ENCODE measurements around the gene TPSG1. TPM values are rescaled to one million over a fixed set of nuclear protein-coding genes. Genes with fewer than 3 reads are reported as not detected.

The TPSG1 gene
- total and polyA plus RNA-seq, 7 donors, result 0.08 TPM; not detected in 6

DNA sequence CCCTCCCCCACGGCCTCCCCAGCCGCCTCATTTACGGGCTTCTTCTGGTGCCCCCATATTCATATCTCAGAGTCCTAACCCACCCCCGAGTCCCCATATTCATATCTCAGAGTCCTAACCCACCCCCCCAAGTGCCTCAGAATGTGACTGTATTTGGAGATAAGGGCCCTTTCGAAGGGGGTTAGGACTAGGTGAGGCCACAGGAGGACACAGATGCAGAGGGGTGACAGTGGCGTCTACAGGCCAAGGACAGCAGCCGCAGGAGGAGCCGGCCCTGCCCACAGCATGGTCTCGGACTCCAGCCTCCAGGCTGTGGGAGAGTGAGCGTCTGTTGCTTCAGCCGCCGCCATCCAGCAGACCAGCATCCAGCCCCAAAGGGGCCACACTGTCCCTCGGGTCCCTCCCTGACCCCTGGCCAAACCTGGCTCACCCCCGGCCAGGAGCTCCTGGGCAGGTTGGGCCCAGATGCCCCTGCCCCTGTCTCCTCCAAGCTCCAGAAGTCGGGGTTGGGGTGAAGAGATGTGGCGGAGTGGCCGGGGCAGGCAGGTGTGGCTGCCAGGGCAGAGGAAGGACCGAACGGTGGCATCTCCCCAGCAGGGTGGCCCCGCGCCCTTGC, 46.7 kb downstream of the TPSG1 start:
- H3K4me1 ChIP-seq, result no peaks in the 10 kb centered on the region
- DNase-seq, result no peak
- TF ChIP-seq, protein P1, sequence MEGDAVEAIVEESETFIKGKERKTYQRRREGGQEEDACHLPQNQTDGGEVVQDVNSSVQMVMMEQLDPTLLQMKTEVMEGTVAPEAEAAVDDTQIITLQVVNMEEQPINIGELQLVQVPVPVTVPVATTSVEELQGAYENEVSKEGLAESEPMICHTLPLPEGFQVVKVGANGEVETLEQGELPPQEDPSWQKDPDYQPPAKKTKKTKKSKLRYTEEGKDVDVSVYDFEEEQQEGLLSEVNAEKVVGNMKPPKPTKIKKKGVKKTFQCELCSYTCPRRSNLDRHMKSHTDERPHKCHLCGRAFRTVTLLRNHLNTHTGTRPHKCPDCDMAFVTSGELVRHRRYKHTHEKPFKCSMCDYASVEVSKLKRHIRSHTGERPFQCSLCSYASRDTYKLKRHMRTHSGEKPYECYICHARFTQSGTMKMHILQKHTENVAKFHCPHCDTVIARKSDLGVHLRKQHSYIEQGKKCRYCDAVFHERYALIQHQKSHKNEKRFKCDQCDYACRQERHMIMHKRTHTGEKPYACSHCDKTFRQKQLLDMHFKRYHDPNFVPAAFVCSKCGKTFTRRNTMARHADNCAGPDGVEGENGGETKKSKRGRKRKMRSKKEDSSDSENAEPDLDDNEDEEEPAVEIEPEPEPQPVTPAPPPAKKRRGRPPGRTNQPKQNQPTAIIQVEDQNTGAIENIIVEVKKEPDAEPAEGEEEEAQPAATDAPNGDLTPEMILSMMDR (IDR thresholded peaks at IDR 0.05), result no peak
- intact Hi-C loops (cut with DNase I), result no loop called here
- H3K36me3 ChIP-seq (ENCODE audit: insufficient read depth in 1 of 2, low read depth in 1 of 2), result no peaks in the 10 kb centered on the region
- no peaks in the 10 kb centered on the region for H3K9me3 ChIP-seq
- no peak for ATAC-seq
- 72 to 80% (median 73%) methylated on average over 19 to 21 of the region's 21 CpGs for WGBS, 3 donors
- peaks cover 0 to 66% (median 11%) of the 10 kb centered on the region in 3 donors for H3K27me3 ChIP-seq (ENCODE audit: insufficient read depth in 3 of 3, low read length in 2 of 3)
- no peak overlapping the region for H3K27ac ChIP-seq
- H3K4me3 ChIP-seq, result no peak overlapping the region

GRCh38 chr16:1177750-1178149, 47.3 kb downstream of the TPSG1 start:
- TF ChIP-seq, protein P1 (IDR thresholded peaks at IDR 0.05), result no peak
- H3K9me3 ChIP-seq, result no peaks in the 10 kb centered on the region
- H3K4me1 ChIP-seq, result no peaks in the 10 kb centered on the region
- DNase-seq (no peak), ATAC-seq (no peak)
- intact Hi-C loops (cut with DNase I), result no loop called here
- no peaks in the 10 kb centered on the region for H3K36me3 ChIP-seq (ENCODE audit: insufficient read depth in 1 of 2, low read depth in 1 of 2)
- no peak overlapping the region for H3K4me3 ChIP-seq
- H3K27ac ChIP-seq, result no peak overlapping the region
- 70 to 83% (median 78%) methylated on average over 10 to 13 of the region's 13 CpGs for WGBS, 3 donors
- peaks cover 0 to 62% (median 11%) of the 10 kb centered on the region in 3 donors for H3K27me3 ChIP-seq (ENCODE audit: insufficient read depth in 3 of 3, low read length in 2 of 3)

- Histone ChIP-seq H3K27me3 (ENCODE audit: insufficient read depth in 3 of 3, low read length in 2 of 3) (peaks cover 0 to 62% (median 8%) of the 10 kb centered on the region in 3 donors), H3K9me3 (no peaks in the 10 kb centered on the region), H3K4me3 (no peak overlapping the region), H3K4me1 (no peaks in the 10 kb centered on the region), H3K27ac (no peak overlapping the region), H3K36me3 (ENCODE audit: insufficient read depth in 1 of 2, low read depth in 1 of 2) (no peaks in the 10 kb centered on the region)
- TF ChIP-seq, protein P1 (IDR thresholded peaks at IDR 0.05), result no peak
- DNase-seq, result no peak
- WGBS, 3 donors, result 66 to 83% (median 70%) methylated on average over 19 of the region's 19 CpGs
- intact Hi-C loops (cut with DNase I), result no loop called here
- ATAC-seq, result no peak
Measured at GRCh38 chr16:1177053-1177452, 48.0 kb downstream of the TPSG1 start.

DNA sequence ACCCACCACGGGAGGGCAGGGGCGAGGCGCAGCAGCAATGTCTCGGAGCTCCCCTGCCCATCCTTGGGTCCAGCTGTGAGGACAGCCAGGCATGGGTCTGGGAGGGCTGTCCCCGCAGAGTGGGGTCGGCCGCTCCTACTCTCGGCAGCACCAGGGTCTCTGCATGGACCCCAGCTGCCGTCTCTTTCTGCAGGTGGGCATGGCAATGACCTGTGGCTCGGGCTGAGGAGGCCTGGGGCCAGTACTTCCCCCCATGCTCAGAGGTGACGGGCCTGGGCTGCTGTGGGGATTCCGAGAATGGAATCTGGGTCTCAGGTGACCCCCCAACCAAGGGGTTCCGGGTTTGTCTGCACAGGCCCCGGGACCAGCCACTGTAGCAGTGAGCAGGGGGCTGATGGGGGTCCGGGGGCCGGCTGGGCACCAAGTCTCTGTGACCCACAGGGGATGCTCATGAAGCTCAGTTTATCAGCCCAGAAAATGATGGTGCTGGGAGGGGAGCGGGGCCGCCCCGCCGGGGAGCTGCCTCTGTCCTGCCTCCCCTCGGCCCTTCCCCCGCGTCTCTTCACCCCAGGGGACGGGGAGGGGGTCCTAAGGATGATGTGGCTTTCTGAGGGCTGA, 48.7 kb downstream of the TPSG1 start:
- TF ChIP-seq, protein P1 (IDR thresholded peaks at IDR 0.05), result no peak
- H3K4me3 ChIP-seq, result no peak overlapping the region
- intact Hi-C loops (cut with DNase I), result no loop called here
- ATAC-seq, result no peak
- H3K36me3 ChIP-seq (ENCODE audit: insufficient read depth in 1 of 2, low read depth in 1 of 2), result no peaks in the 10 kb centered on the region
- 78 to 86% (median 78%) methylated on average over 24 of the region's 24 CpGs for WGBS, 3 donors
- H3K27ac ChIP-seq, result no peak overlapping the region
- no peaks in the 10 kb centered on the region for H3K9me3 ChIP-seq
- no peaks in the 10 kb centered on the region for H3K4me1 ChIP-seq
- DNase-seq, result no peak
- H3K27me3 ChIP-seq (ENCODE audit: insufficient read depth in 3 of 3, low read length in 2 of 3), result peaks cover 0 to 62% (median 3%) of the 10 kb centered on the region in 3 donors
